GF-D8 (cell line): ENCODE results near the gene PRR35.

Experiments
- DNase-seq: peaks from one replicate; lab custom pipeline; 2025; lab: John Stamatoyannopoulos, UW

PRR35 gene

DNA sequence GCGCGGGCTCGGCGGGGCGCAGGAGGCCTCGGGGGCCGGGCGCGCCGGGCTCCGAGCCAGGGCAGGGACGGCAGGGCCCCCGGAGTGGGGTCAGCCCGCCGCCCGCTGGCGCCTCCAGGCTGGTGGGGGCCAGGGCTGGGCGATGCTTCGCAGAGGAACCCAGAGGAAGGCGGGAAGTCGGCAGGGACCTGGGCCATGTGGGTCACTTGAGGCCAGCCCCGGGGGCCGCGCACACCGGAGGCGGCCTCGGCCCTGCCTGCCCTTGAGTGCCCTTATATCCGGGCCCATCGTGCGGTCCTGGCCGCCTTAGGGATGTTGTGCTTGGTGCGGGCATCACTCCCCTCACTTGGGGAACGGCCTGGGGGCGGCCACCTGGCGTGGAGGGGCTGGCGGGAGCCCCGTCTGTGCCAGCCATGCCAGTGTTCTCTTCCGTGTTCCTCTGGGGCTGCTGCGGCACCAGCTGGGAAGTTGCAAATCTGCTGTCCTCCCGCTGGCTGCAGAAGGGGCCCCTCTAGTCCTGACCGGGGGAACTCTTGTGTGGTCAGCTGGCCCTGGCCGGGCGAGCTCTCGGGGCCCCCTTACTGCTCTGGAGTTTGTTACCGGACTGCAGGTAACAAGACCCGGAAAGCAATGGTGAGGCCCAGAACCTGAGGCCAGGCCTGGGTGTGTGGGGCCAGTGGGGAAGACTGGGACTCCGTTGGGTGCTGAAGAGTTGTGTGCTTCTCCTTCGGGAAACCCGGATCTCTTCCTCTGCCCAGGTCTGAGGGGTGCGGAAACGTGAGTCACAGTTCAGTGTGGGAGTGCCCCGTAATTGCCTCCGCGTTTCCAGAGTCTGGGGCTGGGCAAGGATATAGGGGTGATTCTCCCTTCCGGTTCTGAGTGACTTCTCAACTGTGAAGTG lies 31.8 kb upstream of the PRR35 start:
- DNase-seq, result peak; percentile 28

DNA sequence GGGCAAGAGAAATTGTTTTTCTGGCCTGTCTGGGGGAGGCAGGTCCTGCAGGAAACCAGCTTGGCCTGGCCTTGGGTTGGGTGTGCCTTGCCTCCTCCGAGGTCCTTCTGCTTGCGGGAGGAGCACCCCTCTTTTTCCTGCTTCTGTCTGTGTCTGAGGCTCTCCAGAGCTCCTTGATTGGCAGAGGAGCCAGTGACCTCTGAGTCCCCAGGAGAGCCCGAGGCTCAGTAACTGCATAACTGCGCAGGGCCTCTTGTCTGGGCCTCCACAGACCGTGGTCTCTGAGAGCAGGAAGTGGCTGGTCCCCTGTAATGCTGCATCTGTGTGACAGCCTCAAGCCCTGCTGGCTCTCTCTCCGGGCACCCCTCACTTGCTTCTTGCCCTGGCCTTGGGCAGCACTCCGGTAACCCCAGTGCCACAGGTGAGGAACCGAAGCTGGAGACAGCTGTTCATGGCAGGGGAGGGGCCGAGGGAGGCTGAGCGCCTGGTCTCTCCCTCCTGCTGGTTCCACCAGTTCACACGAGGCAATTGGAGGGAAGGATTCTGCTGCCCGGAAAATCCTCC lies 31.1 kb upstream of the PRR35 start:
- DNase-seq, result no peak

GRCh38 chr16:530111-530817 lies 29.9 kb upstream of the PRR35 start:
- DNase-seq, result no peak

DNA sequence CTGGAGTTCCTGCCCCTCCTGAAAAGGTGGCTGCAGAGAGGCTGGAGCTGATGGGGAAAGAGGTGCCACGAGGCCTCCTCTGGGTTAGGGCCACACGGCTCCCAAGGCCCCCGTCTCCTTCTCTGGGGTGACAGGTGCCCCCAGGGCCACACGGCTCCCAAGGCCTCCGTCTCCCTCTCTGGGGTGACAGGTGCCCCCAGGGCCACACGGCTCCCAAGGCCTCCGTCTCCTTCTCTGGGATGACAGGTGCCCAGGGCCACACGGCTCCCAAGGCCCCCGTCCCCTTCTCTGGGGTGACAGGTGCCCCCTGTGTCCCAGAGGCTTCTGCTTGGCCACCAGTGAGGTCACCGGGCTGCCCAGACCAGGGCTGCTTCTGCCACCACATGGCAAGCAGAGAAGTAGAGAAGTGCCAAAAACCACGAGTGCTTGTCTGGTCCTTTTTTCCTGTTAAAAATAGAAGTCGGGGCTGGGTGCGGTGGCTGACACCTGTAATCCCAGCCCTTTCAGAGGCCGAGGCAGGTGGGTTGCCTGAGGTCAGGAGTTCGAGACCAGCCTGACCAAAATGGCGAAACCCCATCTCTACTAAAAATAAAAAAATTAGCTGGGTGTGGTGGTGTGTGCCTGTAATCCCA lies 28.6 kb upstream of the PRR35 start:
- no peak for DNase-seq

GRCh38 chr16:533391-534123 lies 26.6 kb upstream of the PRR35 start:
- DNase-seq, result no peak

DNA sequence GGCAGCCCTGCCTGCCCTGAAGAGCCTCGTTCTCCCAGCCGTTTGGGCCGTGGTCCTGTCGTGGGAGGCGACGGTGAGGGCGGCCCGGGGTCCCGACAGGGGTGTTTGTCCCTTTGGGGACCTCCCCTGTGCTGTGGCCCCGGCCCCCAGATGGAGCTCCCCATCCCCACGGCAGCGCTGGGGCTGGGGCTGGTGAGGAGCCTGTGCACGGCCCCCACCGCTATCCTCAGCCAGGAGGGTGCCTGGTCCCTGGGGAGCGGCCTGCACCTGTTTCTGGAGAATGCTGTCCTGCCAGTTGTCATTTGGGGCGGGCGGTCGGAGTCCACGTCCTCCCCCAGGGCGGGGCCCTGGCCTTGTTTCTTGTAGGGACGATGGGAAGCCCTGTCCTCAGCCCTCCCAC lies 26.1 kb upstream of the PRR35 start:
- DNase-seq, result no peak

GRCh38 chr16:534856-535445 lies 25.2 kb upstream of the PRR35 start:
- DNase-seq, result no peak

GRCh38 chr16:535446-536405 lies 24.5 kb upstream of the PRR35 start:
- no peak for DNase-seq

- no peak for DNase-seq
Observed at GRCh38 chr16:536746-537145, 23.4 kb upstream of the PRR35 start.

- DNase-seq, result no peak
Observed at GRCh38 chr16:537415-538335, 22.5 kb upstream of the PRR35 start.

GRCh38 chr16:539901-540530 lies 20.2 kb upstream of the PRR35 start:
- no peak for DNase-seq

DNA sequence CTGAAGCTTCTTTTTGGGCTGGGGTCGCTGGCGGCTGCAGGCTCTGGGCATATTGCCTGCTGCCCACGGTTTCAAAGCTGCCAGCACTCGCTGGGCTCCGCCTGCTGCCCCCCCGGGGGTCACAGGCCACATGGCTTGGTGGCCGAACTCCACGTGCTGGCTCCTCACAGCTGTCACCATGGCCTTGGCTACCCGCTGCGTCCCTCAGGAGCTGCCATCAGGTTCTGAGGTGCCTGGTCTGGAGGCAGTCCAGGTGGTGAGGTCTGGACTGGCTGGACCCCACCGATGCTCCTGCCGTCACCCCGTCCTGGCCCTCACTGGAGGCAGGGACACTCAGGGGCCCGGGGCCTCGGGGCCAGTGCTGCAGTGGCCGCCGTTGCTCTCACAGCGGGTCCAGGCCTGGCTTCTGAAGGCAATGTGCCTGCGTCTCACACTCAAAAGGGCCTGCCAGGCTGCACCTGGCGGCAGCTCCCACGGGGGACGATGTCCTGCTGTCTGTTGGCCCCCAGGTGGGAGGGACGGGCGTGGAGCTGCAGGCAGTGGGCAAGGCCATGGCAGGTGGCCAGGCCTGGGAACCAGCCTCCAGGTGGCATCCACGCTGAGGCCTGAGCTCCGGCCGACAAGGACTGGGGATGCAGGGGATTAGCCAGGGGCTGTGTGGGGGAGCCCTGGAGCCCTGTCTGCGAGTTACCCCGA lies 19.4 kb upstream of the PRR35 start:
- no peak for DNase-seq

- no peak for DNase-seq
Observed at GRCh38 chr16:543301-544164, 16.7 kb upstream of the PRR35 start.

DNA sequence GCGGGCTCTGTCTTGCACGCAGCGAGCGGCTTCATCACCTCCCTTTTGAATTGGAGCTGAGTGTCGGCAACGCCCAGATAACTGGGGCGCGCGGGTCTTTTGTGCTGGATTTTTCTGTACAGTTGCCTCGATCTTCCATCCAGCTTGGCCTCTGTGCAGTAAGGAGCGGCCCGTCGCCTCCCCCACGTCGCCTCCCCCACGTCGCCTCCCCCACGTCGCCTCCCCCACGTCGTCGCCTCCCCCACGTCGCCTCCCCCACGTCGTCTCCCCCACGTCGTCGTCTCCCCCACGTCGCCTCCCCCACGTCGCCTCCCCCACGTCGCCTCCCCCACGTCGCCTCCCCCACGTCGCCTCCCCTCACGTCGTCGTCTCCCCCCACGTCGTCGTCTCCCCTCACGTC lies 15.7 kb upstream of the PRR35 start:
- no peak for DNase-seq

- DNase-seq, result peak; percentile 85
Observed at GRCh38 chr16:546909-547770, 13.1 kb upstream of the PRR35 start.

GRCh38 chr16:548586-548985 lies 11.6 kb upstream of the PRR35 start:
- DNase-seq, result no peak
